ENCODE data around the gene TRIOBP.

Gene TRIOBP

GRCh38 chr22:37744589-37744988 is 47.7 kb downstream of the TRIOBP start:
- no CpG with 5 or more reads among the region's 6 CpGs for WGBS (ENCODE audit: insufficient coverage, insufficient read length)
- DNase-seq (ENCODE audit: low read depth, low spot score): no peak

GRCh38 chr22:37745548-37746365 is 48.9 kb downstream of the TRIOBP start:
- Histone ChIP-seq H3K4me3 (ENCODE audit: low read length) (peak overlapping the region; percentile 69; the same call in 1 of the 2 replicates), H3K9me3 (ENCODE audit: control insufficient read depth, insufficient read depth, low read length) (no peaks in the 10 kb centered on the region), H3K27me3 (ENCODE audit: control insufficient read depth, insufficient read depth, low read length) (no peaks in the 10 kb centered on the region; the same call in 1 of the 2 replicates), H3K27ac (ENCODE audit: low read length) (no peak overlapping the region), H3K36me3 (ENCODE audit: control insufficient read depth, insufficient read depth, low read length) (no peaks in the 10 kb centered on the region), H3K4me1 (ENCODE audit: control insufficient read depth, insufficient read depth, low read length) (0 out of 2 replicates have a peak, but pooled peaks cover 2% of the 10 kb centered on the region)
- peak; percentile 37 for DNase-seq (ENCODE audit: low read depth, low spot score)
- WGBS (ENCODE audit: insufficient coverage, insufficient read length): no CpG with 5 or more reads among the region's 94 CpGs

More at GRCh38 chr22:37744589-37744988, 47.7 kb downstream of the TRIOBP start:
- no peak overlapping the region for H3K4me3 ChIP-seq (ENCODE audit: low read length)
- H3K36me3 ChIP-seq (ENCODE audit: control insufficient read depth, insufficient read depth, low read length): no peaks in the 10 kb centered on the region
- H3K27me3 ChIP-seq (ENCODE audit: control insufficient read depth, insufficient read depth, low read length): no peaks in the 10 kb centered on the region; the same call in 1 of the 2 replicates
- H3K27ac ChIP-seq (ENCODE audit: low read length): no peak overlapping the region
- 0 out of 2 replicates have a peak, but pooled peaks cover 2% of the 10 kb centered on the region for H3K4me1 ChIP-seq (ENCODE audit: control insufficient read depth, insufficient read depth, low read length)
- H3K9me3 ChIP-seq (ENCODE audit: control insufficient read depth, insufficient read depth, low read length): no peaks in the 10 kb centered on the region

GRCh38 chr22:37746366-37747079 is 49.7 kb downstream of the TRIOBP start:
- DNase-seq (ENCODE audit: low read depth, low spot score): no peak
- WGBS (ENCODE audit: insufficient coverage, insufficient read length): no CpG with 5 or more reads among the region's 64 CpGs
- peak overlapping the region; percentile 54; the same call in 1 of the 2 replicates for H3K4me3 ChIP-seq (ENCODE audit: low read length)
- 0 out of 2 replicates have a peak, but pooled peaks cover 2% of the 10 kb centered on the region for H3K4me1 ChIP-seq (ENCODE audit: control insufficient read depth, insufficient read depth, low read length)
- no peak overlapping the region for H3K27ac ChIP-seq (ENCODE audit: low read length)
- no peaks in the 10 kb centered on the region for H3K36me3 ChIP-seq (ENCODE audit: control insufficient read depth, insufficient read depth, low read length)
- no peaks in the 10 kb centered on the region for H3K9me3 ChIP-seq (ENCODE audit: control insufficient read depth, insufficient read depth, low read length)
- H3K27me3 ChIP-seq (ENCODE audit: control insufficient read depth, insufficient read depth, low read length): no peaks in the 10 kb centered on the region; the same call in 1 of the 2 replicates

- H3K36me3 ChIP-seq (ENCODE audit: control insufficient read depth, insufficient read depth, low read length): no peaks in the 10 kb centered on the region
- no peak overlapping the region for H3K27ac ChIP-seq (ENCODE audit: low read length)
- no peaks in the 10 kb centered on the region; the same call in 1 of the 2 replicates for H3K27me3 ChIP-seq (ENCODE audit: control insufficient read depth, insufficient read depth, low read length)
- no peak for DNase-seq (ENCODE audit: low read depth, low spot score)
- 0 out of 2 replicates have a peak, but pooled peaks cover 2% of the 10 kb centered on the region for H3K4me1 ChIP-seq (ENCODE audit: control insufficient read depth, insufficient read depth, low read length)
- no CpG with 5 or more reads among the region's 16 CpGs for WGBS (ENCODE audit: insufficient coverage, insufficient read length)
- H3K9me3 ChIP-seq (ENCODE audit: control insufficient read depth, insufficient read depth, low read length): no peaks in the 10 kb centered on the region
- peak overlapping the region; percentile 54; the same call in 1 of the 2 replicates for H3K4me3 ChIP-seq (ENCODE audit: low read length)
Measured at GRCh38 chr22:37747080-37747714, 50.3 kb downstream of the TRIOBP start.

- 0 out of 2 replicates have a peak, but pooled peaks cover 2% of the 10 kb centered on the region for H3K4me1 ChIP-seq (ENCODE audit: control insufficient read depth, insufficient read depth, low read length)
- WGBS (ENCODE audit: insufficient coverage, insufficient read length): no CpG with 5 or more reads among the region's 8 CpGs
- no peak overlapping the region for H3K4me3 ChIP-seq (ENCODE audit: low read length)
Measured at GRCh38 chr22:37747715-37748100, 50.9 kb downstream of the TRIOBP start.

GRCh38 chr22:37748659-37749058 is 51.8 kb downstream of the TRIOBP start:
- H3K27me3 ChIP-seq (ENCODE audit: control insufficient read depth, insufficient read depth, low read length): no peaks in the 10 kb centered on the region; the same call in 1 of the 2 replicates
- no peaks in the 10 kb centered on the region for H3K36me3 ChIP-seq (ENCODE audit: control insufficient read depth, insufficient read depth, low read length)
- no CpG with 5 or more reads among the region's 8 CpGs for whole genome bisulfite sequencing (ENCODE audit: insufficient coverage, insufficient read length)
- no peak for DNase-seq (ENCODE audit: low read depth, low spot score)
- H3K27ac ChIP-seq (ENCODE audit: low read length): no peak overlapping the region
- H3K9me3 ChIP-seq (ENCODE audit: control insufficient read depth, insufficient read depth, low read length): no peaks in the 10 kb centered on the region
- H3K4me1 ChIP-seq (ENCODE audit: control insufficient read depth, insufficient read depth, low read length): 0 out of 2 replicates have a peak, but pooled peaks cover 2% of the 10 kb centered on the region
- no peak overlapping the region for H3K4me3 ChIP-seq (ENCODE audit: low read length)

More at GRCh38 chr22:37747715-37748100, 50.9 kb downstream of the TRIOBP start:
- Histone ChIP-seq H3K27ac (ENCODE audit: low read length) (no peak overlapping the region), H3K9me3 (ENCODE audit: control insufficient read depth, insufficient read depth, low read length) (no peaks in the 10 kb centered on the region), H3K27me3 (ENCODE audit: control insufficient read depth, insufficient read depth, low read length) (no peaks in the 10 kb centered on the region; the same call in 1 of the 2 replicates), H3K36me3 (ENCODE audit: control insufficient read depth, insufficient read depth, low read length) (no peaks in the 10 kb centered on the region)
- no peak for DNase-seq (ENCODE audit: low read depth, low spot score)

GRCh38 chr22:37749226-37749625 is 52.4 kb downstream of the TRIOBP start:
- Histone ChIP-seq H3K4me1 (ENCODE audit: control insufficient read depth, insufficient read depth, low read length) (0 out of 2 replicates have a peak, but pooled peaks cover 2% of the 10 kb centered on the region), H3K4me3 (ENCODE audit: low read length) (no peak overlapping the region), H3K9me3 (ENCODE audit: control insufficient read depth, insufficient read depth, low read length) (no peaks in the 10 kb centered on the region), H3K36me3 (ENCODE audit: control insufficient read depth, insufficient read depth, low read length) (no peaks in the 10 kb centered on the region), H3K27me3 (ENCODE audit: control insufficient read depth, insufficient read depth, low read length) (no peaks in the 10 kb centered on the region; the same call in 1 of the 2 replicates), H3K27ac (ENCODE audit: low read length) (no peak overlapping the region)
- DNase-seq (ENCODE audit: low read depth, low spot score): no peak
- no CpG with 5 or more reads among the region's 12 CpGs for WGBS (ENCODE audit: insufficient coverage, insufficient read length)

- DNase-seq (ENCODE audit: low read depth, low spot score): no peak
- WGBS (ENCODE audit: insufficient coverage, insufficient read length): no CpG with 5 or more reads among the region's 16 CpGs
- Histone ChIP-seq H3K4me3 (ENCODE audit: low read length) (no peak overlapping the region), H3K4me1 (ENCODE audit: control insufficient read depth, insufficient read depth, low read length) (0 out of 2 replicates have a peak, but pooled peaks cover 2% of the 10 kb centered on the region), H3K36me3 (ENCODE audit: control insufficient read depth, insufficient read depth, low read length) (0 out of 2 replicates have a peak, but pooled peaks cover 2% of the 10 kb centered on the region), H3K27ac (ENCODE audit: low read length) (no peak overlapping the region), H3K27me3 (ENCODE audit: control insufficient read depth, insufficient read depth, low read length) (no peaks in the 10 kb centered on the region), H3K9me3 (ENCODE audit: control insufficient read depth, insufficient read depth, low read length) (no peaks in the 10 kb centered on the region)
Measured at GRCh38 chr22:37749831-37750595, 53.2 kb downstream of the TRIOBP start.

- H3K36me3 ChIP-seq (ENCODE audit: control insufficient read depth, insufficient read depth, low read length): peaks cover 8% of the 10 kb centered on the region; the same call in 1 of the 2 replicates
- H3K27ac ChIP-seq (ENCODE audit: low read length): no peak overlapping the region
- no peaks in the 10 kb centered on the region for H3K27me3 ChIP-seq (ENCODE audit: control insufficient read depth, insufficient read depth, low read length)
- DNase-seq (ENCODE audit: low read depth, low spot score): no peak
- no peaks in the 10 kb centered on the region for H3K9me3 ChIP-seq (ENCODE audit: control insufficient read depth, insufficient read depth, low read length)
- no CpG with 5 or more reads among the region's 14 CpGs for WGBS (ENCODE audit: insufficient coverage, insufficient read length)
- H3K4me3 ChIP-seq (ENCODE audit: low read length): no peak overlapping the region
- 0 out of 2 replicates have a peak, but pooled peaks cover 2% of the 10 kb centered on the region for H3K4me1 ChIP-seq (ENCODE audit: control insufficient read depth, insufficient read depth, low read length)
Measured at GRCh38 chr22:37750596-37751162, 53.8 kb downstream of the TRIOBP start.
